SK-N-SH treated with all-trans-retinoic acid at 6 μM for 48 hours (cell line): ENCODE results near the gene C17orf50.
A peak's percentile ranks its signal among the peaks of the same experiment; 100 is the strongest.

Experiments used
- ATAC-seq: fragments of 200-7000 bp; cut with Tn5 transposase; 3 replicates; pipeline ENCODE4 v1.9.1; 2020; ENCODE audit warnings: mild to moderate bottlenecking, moderate library complexity
- ARNTL ChIP-seq: fragments of 450-650 bp; formaldehyde crosslinking; IDR thresholded peaks from 2 replicates; pipeline ENCODE4 v1.5.0; 2020; ENCODE audit warnings: low read depth, mild to moderate bottlenecking, moderate library complexity, borderline replicate concordance
- BACH2 ChIP-seq: fragments of 250-450 bp; sonication (Bioruptor Pico); IDR thresholded peaks from 2 replicates; pipeline ENCODE4 v1.9.0; 2021; ENCODE audit warnings: mild to moderate bottlenecking, borderline replicate concordance
- ESRRG ChIP-seq: fragments of 250-450 bp; sonication (Bioruptor Pico); IDR thresholded peaks from 2 replicates; pipeline ENCODE4 v1.6.1; 2021; ENCODE audit warnings: mild to moderate bottlenecking
- GLIS3 ChIP-seq: fragments of 250-450 bp; sonication (Bioruptor Pico); IDR thresholded peaks from 2 replicates; pipeline ENCODE4 v1.5.0; 2020; ENCODE audit warnings: mild to moderate bottlenecking, moderate library complexity
- ISL1 ChIP-seq: fragments of 250-450 bp; sonication (Bioruptor Pico); IDR thresholded peaks from 2 replicates; pipeline ENCODE4 v2.1.2; 2022; ENCODE audit warnings: mild to moderate bottlenecking, moderate library complexity
- POU6F1 ChIP-seq: fragments of 250-450 bp; sonication (Bioruptor Pico); IDR thresholded peaks from 2 replicates; pipeline ENCODE4 v1.8.0; 2021; ENCODE audit warnings: low read depth, mild to moderate bottlenecking, moderate library complexity, borderline replicate concordance
- PPARA ChIP-seq: fragments of 250-450 bp; sonication (Bioruptor Pico); IDR thresholded peaks from 2 replicates; pipeline ENCODE4 v1.5.0; 2020; ENCODE audit warnings: mild to moderate bottlenecking, borderline replicate concordance
- RARB ChIP-seq: fragments of 250-450 bp; sonication (Bioruptor Pico); IDR thresholded peaks from 2 replicates; pipeline ENCODE4 v1.8.0; 2021; ENCODE audit warnings: mild to moderate bottlenecking, moderate library complexity
- SNAI2 ChIP-seq: fragments of 250-450 bp; sonication (Bioruptor Pico); IDR thresholded peaks from 2 replicates; pipeline ENCODE4 v1.5.0; 2020; ENCODE audit warnings: mild to moderate bottlenecking, moderate library complexity
- TCF4 ChIP-seq: fragments of 250-450 bp; sonication (Bioruptor Pico); IDR thresholded peaks from 2 replicates; pipeline ENCODE4 v1.8.0; 2021; ENCODE audit warnings: mild to moderate bottlenecking, moderate library complexity, borderline replicate concordance
- TOX ChIP-seq: fragments of 250-450 bp; sonication (Bioruptor Pico); IDR thresholded peaks from 2 replicates; pipeline ENCODE4 v1.8.0; 2021; ENCODE audit warnings: mild to moderate bottlenecking, moderate library complexity, borderline replicate concordance
- TSHZ2 ChIP-seq: fragments of 250-450 bp; sonication (Bioruptor Pico); IDR thresholded peaks from 2 replicates; pipeline ENCODE4 v1.5.0; 2020; ENCODE audit warnings: mild to moderate bottlenecking, moderate library complexity
- ZC3H10 ChIP-seq: fragments of 250-450 bp; sonication (Bioruptor Pico); IDR thresholded peaks from 2 replicates; pipeline ENCODE4 v1.5.1; 2021; ENCODE audit warnings: mild to moderate bottlenecking, moderate library complexity
- ZFP30 ChIP-seq: fragments of 450-650 bp; formaldehyde crosslinking; IDR thresholded peaks from 2 replicates; pipeline ENCODE4 v1.5.0; 2022; ENCODE audit warnings: mild to moderate bottlenecking, moderate library complexity
- ZNF565 ChIP-seq: fragments of 450-650 bp; formaldehyde crosslinking; conservative IDR thresholded peaks from 2 replicates; pipeline ENCODE4 v1.5.0; 2020; ENCODE audit warnings: low read depth, mild to moderate bottlenecking, moderate library complexity
- ZNF70 ChIP-seq: fragments of 450-650 bp; formaldehyde crosslinking; IDR thresholded peaks from 2 replicates; pipeline ENCODE4 v1.5.0; 2020; ENCODE audit warnings: mild to moderate bottlenecking, moderate library complexity
- ZNF8 ChIP-seq: fragments of 450-650 bp; formaldehyde crosslinking; IDR thresholded peaks from 2 replicates; pipeline ENCODE4 v1.5.0; 2020; ENCODE audit warnings: mild to moderate bottlenecking, moderate library complexity
- TF ChIP-seq, protein P1 (sequence below): fragments of 250-450 bp; sonication (Bioruptor Pico); IDR thresholded peaks from 2 replicates; pipeline ENCODE4 v1.5.1; 2021; ENCODE audit warnings: mild to moderate bottlenecking, moderate library complexity
- TF ChIP-seq, protein P2 (sequence below): fragments of 250-450 bp; sonication (Bioruptor Pico); IDR thresholded peaks from 2 replicates; pipeline ENCODE4 v1.5.1; 2020; ENCODE audit warnings: low read depth, mild to moderate bottlenecking, moderate library complexity
- TF ChIP-seq, protein P3 (sequence below): fragments of 250-450 bp; sonication (Bioruptor Pico); IDR thresholded peaks from 2 replicates; pipeline ENCODE4 v1.8.0; 2020; ENCODE audit warnings: mild to moderate bottlenecking, moderate library complexity, borderline replicate concordance

The C17orf50 gene

GRCh38 chr17:35713069-35713728, 47.5 kb upstream of the C17orf50 start (continued):
- no peak; the same call in 1 of the 2 replicates for TF ChIP-seq POU6F1
- TF ChIP-seq ZNF70 (CRISPR knock-in tag) = no peak
- TF ChIP-seq ISL1 = peak; percentile 82
- no peak for TF ChIP-seq ZNF8 (CRISPR knock-in tag)
- TF ChIP-seq ZC3H10 = no peak
- TF ChIP-seq, protein P1, sequence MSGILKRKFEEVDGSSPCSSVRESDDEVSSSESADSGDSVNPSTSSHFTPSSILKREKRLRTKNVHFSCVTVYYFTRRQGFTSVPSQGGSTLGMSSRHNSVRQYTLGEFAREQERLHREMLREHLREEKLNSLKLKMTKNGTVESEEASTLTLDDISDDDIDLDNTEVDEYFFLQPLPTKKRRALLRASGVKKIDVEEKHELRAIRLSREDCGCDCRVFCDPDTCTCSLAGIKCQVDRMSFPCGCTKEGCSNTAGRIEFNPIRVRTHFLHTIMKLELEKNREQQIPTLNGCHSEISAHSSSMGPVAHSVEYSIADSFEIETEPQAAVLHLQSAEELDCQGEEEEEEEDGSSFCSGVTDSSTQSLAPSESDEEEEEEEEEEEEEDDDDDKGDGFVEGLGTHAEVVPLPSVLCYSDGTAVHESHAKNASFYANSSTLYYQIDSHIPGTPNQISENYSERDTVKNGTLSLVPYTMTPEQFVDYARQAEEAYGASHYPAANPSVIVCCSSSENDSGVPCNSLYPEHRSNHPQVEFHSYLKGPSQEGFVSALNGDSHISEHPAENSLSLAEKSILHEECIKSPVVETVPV (CRISPR knock-in tag) = no peak

DNA sequence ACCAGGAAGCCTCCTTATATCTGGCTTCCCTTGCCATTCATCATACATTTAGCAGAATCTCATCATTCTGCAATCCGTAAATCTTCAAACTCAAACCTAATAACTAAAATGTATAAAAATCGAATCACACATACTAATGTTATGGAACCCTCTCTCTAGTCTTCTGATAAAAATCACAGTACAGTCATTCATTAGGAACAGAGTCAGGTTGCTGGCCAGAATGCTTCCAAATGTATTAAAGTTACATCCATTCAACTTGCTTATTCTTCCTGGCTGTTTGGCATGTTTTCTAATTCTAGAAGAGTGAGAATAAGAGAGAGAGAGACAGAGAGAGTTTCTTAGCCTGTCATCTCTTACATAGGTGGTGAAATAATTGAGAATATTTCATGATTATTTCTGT, 45.7 kb upstream of the C17orf50 start:
- TF ChIP-seq RARB (CRISPR knock-in tag) = no peak
- peak; percentile 82 for TF ChIP-seq ISL1
- peak; percentile 51 for ATAC-seq

GRCh38 chr17:35715416-35715815, 45.3 kb upstream of the C17orf50 start:
- no peak for ATAC-seq
- TF ChIP-seq, protein P2, sequence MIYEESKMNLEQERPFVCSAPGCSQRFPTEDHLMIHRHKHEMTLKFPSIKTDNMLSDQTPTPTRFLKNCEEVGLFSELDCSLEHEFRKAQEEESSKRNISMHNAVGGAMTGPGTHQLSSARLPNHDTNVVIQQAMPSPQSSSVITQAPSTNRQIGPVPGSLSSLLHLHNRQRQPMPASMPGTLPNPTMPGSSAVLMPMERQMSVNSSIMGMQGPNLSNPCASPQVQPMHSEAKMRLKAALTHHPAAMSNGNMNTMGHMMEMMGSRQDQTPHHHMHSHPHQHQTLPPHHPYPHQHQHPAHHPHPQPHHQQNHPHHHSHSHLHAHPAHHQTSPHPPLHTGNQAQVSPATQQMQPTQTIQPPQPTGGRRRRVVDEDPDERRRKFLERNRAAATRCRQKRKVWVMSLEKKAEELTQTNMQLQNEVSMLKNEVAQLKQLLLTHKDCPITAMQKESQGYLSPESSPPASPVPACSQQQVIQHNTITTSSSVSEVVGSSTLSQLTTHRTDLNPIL (CRISPR knock-in tag) = no peak
- TF ChIP-seq TOX (CRISPR knock-in tag) (no peak), SNAI2 (CRISPR knock-in tag) (no peak), PPARA (CRISPR knock-in tag) (no peak), GLIS3 (CRISPR knock-in tag) (no peak)
- TF ChIP-seq, all 23 proteins: peak for 0

- no peak for ATAC-seq
- no peak for TF ChIP-seq ZFP30 (CRISPR knock-in tag)
- no peak for TF ChIP-seq BACH2 (CRISPR knock-in tag)
- no peak for TF ChIP-seq ZNF8 (CRISPR knock-in tag)
- TF ChIP-seq TCF4 = no peak
- no peak for TF ChIP-seq ESRRG (CRISPR knock-in tag)
- TF ChIP-seq, protein P3, sequence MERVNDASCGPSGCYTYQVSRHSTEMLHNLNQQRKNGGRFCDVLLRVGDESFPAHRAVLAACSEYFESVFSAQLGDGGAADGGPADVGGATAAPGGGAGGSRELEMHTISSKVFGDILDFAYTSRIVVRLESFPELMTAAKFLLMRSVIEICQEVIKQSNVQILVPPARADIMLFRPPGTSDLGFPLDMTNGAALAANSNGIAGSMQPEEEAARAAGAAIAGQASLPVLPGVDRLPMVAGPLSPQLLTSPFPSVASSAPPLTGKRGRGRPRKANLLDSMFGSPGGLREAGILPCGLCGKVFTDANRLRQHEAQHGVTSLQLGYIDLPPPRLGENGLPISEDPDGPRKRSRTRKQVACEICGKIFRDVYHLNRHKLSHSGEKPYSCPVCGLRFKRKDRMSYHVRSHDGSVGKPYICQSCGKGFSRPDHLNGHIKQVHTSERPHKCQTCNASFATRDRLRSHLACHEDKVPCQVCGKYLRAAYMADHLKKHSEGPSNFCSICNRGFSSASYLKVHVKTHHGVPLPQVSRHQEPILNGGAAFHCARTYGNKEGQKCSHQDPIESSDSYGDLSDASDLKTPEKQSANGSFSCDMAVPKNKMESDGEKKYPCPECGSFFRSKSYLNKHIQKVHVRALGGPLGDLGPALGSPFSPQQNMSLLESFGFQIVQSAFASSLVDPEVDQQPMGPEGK = no peak
- no peak for TF ChIP-seq TOX (CRISPR knock-in tag)
- no peak for TF ChIP-seq ISL1
- TF ChIP-seq TSHZ2 (CRISPR knock-in tag) = no peak
- no peak for TF ChIP-seq ARNTL (CRISPR knock-in tag)
- no peak for TF ChIP-seq ZNF565 (CRISPR knock-in tag)
- no peak for TF ChIP-seq PPARA (CRISPR knock-in tag)
- TF ChIP-seq POU6F1 = no peak
Measured at GRCh38 chr17:35716173-35716572, 44.5 kb upstream of the C17orf50 start.
